Stimulated activated CD8-positive, alpha-beta memory T cell treated with anti-CD3 and anti-CD28 coated beads, Interleukin-4, amount 100 ng/mL, for 4 hours (primary cell): Measurements from ENCODE around the gene ADGRG3.

Experiments used
- DNase-seq, 2 donors: peaks; one replicate each; pipeline ENCODE4 v3.0.0-alpha.2; 2020; ENCODE audit warnings: low read depth in 2 of 2, low spot score in 1 of 2

ADGRG3 gene

DNA sequence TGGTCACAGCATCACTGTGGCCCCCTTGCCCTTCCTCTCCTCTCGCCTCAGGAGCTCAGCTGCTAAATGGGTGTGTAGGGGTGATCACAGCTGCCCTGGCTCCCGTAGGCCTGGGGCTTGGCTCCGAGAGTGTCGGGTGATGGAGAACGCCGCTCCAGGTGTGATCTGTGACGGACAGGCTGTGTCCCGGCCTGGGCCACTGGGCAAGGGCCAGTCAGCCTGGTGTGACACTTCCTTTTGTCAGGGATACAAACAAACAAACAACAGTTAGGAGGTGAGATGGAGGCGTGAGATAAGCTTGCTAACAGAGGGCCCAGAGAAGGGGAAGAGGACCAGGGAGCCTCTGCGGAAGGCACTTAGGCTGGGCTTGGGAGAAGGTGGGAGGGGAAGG, 37.7 kb upstream of the ADGRG3 start:
- DNase-seq: no peak

DNA sequence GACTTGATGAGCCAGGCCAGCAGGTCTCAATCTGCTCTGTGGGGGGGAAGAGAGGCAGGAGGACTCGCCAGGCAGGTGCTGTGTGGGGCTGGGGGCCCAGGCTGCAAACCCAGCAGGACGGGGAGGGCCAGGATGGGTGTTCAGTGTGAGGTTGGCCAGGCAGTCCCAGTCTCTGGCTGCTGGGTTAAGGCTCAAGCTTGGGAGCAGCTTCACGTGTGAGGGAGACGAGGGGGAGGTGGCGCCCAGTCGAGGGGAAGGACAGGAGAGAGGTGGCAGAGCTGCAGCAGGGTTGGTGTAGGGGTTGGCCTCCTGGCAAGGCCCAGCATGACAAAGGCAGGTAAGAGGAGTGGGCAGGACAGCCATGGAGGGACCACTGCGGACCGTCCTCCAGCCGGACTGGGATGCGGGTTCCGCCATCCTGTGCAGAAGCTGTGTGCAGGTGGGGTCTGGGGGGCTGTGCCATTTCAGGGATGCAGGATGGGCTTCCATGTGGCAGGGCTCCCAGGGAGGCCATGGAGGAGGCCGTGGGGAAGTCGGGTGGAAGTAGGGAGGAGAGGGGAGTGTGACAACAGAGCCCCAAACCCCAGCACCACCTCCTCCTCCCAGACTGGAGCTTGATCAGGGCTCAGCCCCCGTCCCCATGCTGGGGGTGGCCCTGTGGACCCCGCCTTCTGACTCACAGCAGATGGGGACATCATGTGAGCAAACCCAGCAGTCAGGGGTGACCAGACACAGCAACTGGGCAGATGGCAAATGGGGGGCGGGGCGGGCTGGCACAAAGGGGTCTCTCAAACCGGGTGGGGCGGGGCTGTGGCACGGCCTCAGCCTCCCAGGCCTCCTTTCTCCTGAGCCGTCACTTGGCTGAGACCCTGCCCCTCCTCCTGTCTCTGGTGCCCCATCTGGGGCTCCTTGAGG, 36.9 kb upstream of the ADGRG3 start:
- DNase-seq: no peak

DNA sequence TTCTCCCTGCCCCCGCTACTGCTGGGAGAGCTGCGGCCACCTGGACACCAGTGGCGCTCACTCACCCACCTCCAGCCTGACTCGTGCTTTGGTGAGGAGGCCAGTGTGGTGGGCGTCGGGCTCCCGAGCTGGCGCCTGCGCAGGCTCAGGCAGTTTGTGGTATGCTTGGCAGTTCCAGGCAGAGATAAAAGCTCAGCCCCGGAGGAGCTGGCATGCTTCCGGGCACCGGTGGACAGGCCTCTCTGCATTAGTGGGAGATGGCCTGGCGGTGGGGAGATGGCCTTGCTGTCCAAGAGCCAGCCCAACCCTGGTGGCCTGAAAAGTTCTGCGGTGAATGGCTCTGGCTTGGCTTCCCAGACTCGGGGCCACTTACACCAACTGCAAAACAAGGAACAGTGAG, 35.5 kb upstream of the ADGRG3 start:
- DNase-seq: no peak

DNA sequence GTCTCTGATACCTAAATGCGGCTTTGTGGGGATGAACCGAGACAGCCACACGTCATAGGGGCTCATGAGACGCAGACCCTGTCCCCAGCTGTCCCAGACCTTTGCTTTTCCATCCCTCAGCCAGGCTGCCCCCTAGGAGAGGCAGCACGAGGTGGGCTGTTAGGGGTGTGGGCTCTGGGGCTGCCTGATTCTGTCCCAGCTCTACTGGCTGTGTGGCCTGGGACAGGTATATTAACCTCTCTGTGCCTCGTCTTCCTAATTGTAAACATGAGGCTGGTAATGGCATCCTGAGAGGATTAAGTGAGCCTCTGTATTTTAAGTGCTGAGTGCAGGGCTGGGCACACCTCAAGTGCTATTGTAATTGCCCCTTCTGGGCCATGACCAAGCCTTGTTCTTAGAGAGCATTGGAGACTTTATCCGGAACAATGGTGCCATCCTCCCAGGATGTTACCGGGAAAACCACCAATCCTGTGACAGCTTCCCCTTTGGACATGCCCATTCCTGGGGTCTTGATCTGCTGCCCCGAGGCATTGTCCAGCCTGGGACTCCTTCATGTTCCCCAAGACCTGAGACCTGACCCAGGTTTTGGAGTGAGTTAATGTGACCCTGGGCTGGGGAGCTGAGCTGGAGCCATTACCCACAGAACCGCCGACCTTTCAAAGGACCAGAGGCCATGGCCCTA, 34.6 kb upstream of the ADGRG3 start:
- no peak for DNase-seq

DNA sequence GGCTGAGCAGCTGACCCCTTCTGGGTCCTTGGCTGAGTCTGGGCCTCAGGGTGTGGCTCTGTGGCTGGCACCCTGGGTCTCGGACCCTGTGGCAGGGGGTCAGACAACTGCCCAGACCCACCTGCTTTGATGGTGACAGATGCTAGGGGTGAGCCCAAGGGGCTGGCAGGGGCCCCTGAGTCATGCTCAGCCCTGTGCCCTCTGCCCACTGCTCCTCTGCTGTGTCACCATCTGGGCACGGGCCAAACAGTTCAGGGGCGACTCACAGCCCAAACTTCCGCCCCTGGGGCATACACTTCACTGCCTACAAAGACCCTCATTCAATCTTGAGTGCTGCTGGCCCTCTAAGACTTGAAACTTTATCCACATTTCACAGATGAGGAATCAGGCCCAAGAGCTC, 33.9 kb upstream of the ADGRG3 start:
- no peak for DNase-seq

DNA sequence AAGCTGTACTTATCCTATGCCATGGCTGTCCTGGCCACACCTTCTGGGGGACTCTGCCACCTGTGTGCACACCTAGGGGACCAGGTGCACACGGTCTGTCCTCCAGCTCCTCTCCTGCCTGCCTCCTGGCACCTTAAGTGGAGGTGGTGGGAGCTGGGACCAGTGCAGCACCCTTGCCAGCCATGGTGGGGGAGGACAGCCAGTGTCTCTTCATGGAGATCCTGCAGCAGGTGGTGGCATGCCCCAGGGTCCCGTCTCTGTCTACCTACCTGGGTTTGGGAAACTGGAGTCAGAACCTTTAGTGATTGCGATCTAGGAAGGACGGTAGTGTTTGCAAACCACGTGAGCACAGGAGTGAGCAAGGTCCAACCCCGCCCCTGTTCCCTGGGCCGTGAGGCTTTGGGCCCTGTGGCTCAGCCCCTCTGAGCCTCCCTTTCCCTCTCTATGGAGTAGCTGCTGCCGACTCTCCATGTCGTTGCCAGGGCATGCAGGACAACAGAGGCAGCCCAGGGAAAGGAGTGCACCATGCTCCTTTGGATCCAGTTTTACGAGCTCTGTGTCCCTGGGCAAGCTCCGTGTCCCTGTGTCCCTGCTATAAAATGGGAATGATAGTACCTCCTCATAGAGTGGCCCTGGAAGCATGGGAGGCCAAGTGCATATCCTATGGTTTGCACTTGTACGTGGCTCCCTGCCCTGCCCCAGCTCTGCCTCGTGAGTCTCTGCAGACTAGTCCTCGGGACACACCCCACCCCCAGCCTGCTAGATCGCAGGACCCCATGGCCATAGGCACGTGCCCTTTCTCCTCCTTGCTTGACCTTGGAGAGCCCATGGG, 32.6 kb upstream of the ADGRG3 start:
- no peak for DNase-seq

DNA sequence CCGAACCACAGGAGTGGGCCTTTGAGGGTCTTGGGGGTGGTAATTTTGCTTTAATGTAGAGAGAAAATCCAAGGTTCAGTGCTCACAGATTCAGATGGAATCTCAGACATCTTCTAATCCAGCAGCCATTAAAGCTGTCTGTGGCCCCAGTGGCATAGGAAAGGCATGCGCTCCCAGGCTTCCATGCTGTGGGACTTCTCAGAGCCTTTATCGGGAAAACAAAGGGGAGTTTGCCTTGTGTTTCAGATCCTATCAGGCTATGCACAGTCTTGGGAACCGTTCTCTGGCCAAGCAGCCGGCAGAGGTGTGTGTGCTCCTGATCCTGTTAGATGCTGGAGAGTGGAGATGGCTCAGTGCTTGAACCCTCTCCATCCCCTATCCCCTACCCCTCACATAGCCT, 31.9 kb upstream of the ADGRG3 start:
- no peak for DNase-seq

DNA sequence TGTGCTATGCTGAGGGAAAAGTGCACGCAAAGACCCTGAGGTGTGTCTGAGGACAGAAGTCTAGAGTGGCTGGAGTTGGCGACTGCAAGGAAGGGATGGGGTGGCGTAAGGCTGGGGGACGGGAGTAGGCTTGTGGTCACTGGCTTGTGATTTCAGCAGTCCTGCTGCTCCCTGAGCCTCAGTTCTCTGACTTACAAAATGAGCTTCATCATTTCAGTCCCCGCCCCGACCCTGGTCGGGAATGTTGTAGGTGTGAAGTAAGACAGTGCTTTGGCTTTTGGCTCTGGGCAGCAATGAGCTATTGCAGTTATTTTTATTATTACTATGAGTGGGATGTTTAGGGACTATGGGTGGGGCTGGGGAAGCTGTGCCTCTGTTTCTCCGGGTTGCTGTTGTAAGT, 31.1 kb upstream of the ADGRG3 start:
- DNase-seq: no peak

DNA sequence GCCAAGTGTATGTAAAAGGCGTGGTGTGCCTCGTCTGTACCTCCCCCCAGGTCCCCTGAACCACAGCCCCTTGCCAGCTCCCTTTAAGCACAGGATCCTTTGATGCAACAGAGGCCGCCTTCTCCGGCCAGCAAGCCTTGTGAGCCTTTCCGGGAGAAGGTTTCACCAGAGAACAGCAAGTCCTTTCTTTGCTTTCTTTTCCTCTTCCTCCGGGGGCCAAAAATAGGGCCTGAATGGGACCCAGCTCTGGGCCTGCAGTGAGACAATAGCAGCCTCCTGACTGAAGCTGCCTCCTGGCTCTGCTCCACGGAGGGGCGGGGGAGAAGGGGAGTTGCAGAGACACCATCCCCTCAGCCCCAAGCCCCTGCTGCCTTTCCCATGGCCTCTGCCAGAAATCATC, 30.7 kb upstream of the ADGRG3 start:
- no peak for DNase-seq

DNA sequence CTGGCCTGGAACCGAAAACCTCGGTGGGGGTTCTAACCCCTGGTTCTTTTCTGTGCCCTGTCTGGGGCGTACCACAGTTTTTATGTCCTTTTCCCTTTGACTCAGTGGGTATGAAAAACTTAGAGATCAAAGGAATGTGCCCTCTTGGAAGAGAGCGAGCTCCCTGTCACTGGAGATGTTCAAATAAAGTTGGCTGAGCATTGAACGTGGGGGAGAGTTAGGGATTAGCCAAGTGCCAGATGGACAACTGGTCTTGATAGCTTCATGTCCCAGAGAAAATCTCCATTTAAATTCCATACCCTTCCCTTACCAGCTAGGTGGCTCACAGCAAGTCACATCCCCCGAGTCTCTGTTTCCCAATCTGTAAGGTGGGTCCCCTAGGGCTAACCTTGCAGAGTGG, 30.1 kb upstream of the ADGRG3 start:
- no peak for DNase-seq

DNA sequence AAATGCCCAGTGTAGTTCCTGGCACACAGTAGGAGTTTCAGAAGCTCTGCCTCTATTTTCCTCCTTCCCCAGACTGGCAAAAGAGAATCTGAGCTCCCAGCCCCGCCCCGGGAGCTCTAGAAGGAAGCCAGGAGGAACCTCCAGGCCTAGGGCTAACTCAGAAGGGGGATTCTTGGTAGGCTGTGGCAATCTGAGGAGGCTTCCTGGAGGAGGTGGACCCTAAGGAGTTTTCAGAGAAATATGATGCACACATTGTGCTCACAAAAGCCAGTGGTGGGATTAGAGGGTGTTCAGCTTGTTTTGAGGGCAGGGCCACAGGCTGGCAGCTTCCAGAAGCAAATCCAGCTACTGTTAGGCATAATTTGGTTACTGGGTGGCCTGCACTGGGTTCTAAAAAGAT, 29.7 kb upstream of the ADGRG3 start:
- no peak for DNase-seq

DNA sequence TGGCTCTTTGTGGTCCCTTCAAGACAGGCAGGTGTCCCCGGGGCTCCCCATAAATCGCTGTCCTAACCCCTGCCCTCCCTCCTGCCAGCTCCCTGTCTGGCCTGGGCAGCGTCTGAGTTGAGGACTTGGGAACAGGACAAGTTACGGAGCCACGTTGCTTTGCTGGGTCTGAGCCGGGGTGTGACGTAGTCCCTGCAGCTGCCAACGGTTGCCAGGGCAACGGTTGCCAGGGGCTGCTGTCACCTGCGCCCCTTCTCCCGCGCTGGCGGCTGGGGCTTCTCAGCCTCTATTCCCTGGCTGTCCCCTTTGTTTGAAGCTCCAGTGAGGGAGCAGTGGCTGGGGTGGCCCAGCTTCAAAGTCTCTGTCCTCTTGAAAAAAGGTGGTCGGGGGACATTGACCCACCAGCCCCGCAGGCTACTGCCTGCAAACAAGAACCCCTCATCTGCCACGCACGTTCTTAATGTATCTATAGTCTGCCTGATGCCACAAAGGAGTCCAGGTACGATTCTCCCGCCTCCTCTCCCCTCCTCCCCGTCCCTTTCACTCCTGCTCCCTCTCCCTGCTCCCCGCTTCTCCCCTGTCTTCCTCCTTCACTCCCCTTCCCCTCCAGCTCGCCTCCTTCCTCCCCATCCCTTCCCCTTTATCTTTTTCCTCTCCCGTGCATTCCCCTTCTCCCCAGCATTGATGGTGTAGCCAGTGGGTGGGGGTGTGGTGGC, 28.8 kb upstream of the ADGRG3 start:
- no peak for DNase-seq

DNA sequence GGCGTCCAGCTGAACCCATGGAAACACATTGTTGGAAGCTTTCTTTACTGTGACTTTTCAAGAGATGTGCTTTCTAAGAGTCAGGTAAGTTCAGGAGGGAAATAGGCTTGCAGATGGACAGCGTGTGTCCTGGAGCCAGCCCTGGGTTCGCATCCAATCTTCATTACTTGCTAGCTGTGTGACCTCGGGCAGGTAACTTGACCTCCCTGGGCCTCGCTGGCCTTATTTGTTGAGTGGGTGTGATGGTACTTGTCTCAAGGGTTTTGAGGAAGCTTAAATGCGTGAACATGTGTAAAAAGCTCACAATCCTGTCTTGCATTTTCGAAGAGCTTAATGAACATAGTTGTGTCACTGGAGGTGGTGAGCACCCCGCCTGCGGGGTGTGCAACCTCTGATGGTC, 27.9 kb upstream of the ADGRG3 start:
- DNase-seq: no peak

DNA sequence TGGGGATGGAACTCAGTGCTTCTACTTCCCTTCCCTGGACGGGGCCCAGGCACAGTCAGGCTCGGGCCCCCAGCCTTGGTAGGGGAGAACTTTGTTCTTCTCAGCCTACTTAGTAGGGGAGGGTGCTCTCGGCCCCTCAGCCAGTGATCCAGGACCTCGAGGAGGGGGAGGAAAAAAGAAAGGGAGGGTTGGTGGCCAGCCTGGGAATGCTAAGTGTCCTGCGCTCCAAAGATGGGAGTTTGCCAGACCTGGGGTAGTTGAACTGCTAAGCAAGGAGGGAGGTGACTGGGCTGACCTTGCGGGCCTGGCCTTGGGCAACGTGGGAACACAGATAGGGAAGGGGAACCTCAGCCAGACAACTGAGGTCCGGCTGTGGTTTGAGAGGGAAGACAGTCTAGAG, 27.5 kb upstream of the ADGRG3 start:
- DNase-seq: no peak

DNA sequence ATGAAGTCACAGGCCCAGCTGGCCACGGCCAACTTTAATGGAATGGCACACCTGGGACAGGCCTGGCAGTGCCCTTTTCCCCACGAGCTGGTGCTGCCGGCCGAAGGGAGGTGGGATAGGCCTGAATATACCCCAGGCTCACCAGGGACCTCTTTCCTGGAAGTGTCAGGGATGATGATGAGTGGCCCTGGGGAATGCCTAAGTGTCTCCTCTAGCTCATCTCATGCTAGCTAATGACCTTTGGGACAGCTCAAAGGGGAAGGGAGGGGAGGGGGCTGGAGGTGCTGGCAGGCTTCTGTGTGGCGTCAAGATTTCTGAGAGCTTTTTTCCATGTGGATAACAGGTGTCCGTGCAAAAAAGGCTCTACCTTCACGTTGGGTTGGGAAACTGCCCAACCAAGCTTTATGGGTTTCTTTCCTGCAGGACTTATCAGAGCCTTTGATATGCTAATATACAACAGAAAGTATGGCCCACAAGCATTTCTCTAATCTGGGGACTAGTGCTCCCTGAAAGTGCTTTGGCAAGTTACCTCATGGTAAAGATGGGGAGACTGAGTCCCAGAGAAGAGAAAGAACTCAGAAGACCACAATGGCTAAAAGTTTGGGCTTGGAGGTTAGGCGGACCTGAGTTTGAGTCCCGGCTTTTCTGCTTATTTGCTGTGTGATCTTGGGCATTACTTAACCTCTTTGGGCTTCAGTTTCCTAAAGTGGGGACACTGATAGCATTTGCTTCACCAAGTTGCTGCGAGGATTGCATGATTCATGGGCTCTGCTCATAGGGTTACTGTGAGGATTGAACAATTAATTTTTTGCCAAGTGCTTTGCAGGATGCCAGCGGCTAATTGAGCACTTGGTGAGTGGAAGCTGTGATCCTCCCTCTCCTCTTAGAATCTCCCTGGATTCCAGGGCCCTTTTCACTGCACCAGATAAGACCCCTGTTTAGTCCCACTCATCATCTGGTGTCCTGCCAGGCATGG, 25.7 kb upstream of the ADGRG3 start:
- DNase-seq: no peak

DNA sequence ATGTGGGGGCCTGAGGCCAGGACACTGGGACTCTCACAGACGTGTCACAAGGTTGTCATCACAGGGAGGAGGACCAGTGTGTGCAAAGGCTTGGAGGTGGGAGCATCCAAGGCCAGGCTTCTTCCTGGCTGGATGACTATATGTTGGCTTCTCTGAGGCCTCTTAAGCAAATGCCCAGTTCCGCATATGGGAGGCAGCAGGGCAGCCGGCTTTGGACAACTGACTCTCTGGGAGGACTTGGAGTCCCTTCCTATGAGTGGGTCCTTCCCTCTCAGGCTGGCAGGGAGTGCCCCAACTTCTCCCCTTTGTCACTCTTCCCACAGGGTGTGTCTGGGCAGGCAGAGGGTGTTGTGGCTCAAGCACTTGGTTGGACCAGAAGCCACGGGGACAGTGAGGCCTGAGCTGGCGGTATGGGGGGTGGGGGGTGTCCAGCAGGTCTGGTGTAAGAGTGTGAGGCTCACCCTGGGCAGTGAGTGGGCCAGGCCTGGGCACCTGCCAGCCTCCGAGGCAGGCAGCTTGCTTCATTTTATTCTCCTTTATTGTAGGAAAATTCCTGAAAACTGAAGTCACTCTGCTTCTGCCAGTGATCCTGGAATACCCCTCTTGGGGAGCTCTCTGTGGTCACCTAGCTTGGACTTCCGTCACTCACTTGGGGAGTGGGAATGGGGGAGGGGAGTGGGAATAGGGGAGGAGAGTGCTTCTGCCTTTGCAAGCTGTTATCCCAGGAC, 24.8 kb upstream of the ADGRG3 start:
- DNase-seq: no peak

DNA sequence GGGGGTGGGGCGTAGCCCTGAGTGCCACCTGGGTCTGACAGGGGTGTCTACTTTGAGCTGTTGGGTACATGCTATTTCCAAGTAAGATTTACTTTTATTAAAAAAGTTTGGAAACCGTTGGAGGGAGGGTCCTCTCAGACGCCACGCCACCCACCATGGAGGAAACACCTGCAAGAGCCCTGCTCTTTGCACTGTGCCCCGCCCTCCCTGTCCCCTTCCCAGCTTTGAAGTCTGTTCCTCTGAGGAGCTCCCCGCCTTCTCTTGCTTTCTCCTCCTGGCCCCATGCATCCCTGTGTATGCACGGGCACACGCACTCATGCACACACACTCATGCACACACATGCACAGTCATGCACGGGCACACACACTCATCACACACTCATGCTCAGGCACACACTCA, 24.2 kb upstream of the ADGRG3 start:
- no peak for DNase-seq

DNA sequence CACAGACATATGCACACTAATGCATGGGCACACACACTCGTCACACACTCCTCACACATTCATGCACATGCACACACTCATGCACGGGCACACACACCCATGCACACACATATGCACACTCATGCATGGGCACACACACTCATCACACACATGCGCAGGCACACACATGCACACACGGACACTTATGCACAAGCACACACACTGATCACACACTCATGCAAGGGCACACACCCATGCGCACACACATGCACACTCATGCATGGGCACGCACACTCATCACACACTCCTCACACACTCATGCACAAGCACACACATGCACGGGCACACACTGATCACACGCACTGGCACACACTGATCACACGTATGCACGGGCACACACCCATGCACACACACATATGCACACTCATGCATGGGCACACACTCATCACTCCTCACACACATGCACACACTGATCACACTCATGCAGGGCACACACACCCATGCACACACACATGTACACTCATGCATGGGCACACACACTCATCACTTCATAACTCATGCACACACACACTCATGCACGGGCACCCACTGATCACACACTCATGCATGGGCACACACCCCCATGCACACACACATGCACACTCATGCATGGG, 23.6 kb upstream of the ADGRG3 start:
- no peak for DNase-seq

DNA sequence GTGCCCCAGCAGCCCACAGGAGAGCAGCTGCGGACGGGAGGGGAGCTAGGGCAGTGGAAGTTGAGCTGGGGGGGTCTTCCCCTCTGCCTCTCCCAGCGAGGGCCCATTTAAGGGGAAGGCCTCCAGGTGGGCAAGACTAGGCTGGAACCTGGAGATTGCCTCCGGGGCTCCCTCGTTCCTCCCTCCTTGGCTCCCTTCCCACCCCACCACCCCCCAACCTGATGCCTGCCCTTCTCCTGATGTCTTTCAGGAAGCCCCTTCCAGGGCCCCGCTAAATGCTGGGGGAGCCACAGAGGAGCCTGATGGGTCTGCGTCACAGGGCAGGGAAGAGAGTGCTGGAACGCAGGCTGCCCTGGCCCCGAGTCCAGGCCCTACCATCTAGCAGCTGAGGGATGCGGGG, 22.9 kb upstream of the ADGRG3 start:
- no peak for DNase-seq
